GM23338 (cell line): ENCODE data around the gene ABHD16A. TPM values are rescaled to one million over a fixed set of nuclear protein-coding genes. Genes with fewer than 3 reads are reported as not detected.

Experiments used
- ATAC-seq: fragments of 200-7000 bp; cut with Tn5 transposase; 3 replicates; pipeline ENCODE4 v1.9.1; 2020
- DNase-seq: peaks from one replicate; pipeline ENCODE4 v3.0.0-alpha.2; 2015; ENCODE audit warnings: low spot score
- H2AFZ ChIP-seq: fragments of 200-600 bp; sonication (generic); 2 replicates; pipeline ENCODE4 v1.8.0; 2016; ENCODE audit warnings: antibody characterized with exemption, mild to moderate bottlenecking, moderate library complexity
- H3F3A ChIP-seq: fragments of 200-600 bp; sonication (generic); replicated peaks from 2 replicates; pipeline ENCODE4 v1.8.0; 2017; ENCODE audit warnings: antibody characterized with exemption, mixed run types, low read depth
- H3K27ac ChIP-seq: fragments of 200-600 bp; sonication (generic); 2 replicates; pipeline ENCODE4 v1.6.1; 2016; ENCODE audit warnings: low read depth
- H3K27me3 ChIP-seq: fragments of 200-600 bp; sonication (generic); 2 replicates; pipeline ENCODE4 v1.8.0; 2016; ENCODE audit warnings: mild to moderate bottlenecking, mixed run types, moderate library complexity; ENCODE audit not compliant: insufficient read depth
- H3K36me3 ChIP-seq: fragments of 200-600 bp; sonication (generic); 2 replicates; pipeline ENCODE4 v1.8.0; 2016; ENCODE audit warnings: mild to moderate bottlenecking; ENCODE audit not compliant: insufficient read depth
- H3K4me1 ChIP-seq: fragments of 200-600 bp; sonication (generic); 2 replicates; pipeline ENCODE4 v1.8.0; 2016; ENCODE audit warnings: mild to moderate bottlenecking, moderate library complexity; ENCODE audit not compliant: insufficient read depth
- H3K4me2 ChIP-seq: fragments of 200-600 bp; sonication (generic); 2 replicates; pipeline ENCODE4 v1.7.1; 2017; ENCODE audit warnings: mixed run types
- H3K4me3 ChIP-seq: fragments of 200-600 bp; sonication (generic); 2 replicates; pipeline ENCODE4 v1.6.1; 2016; ENCODE audit warnings: mixed run types
- H3K79me2 ChIP-seq: fragments of 200-600 bp; sonication (generic); replicated peaks from 2 replicates; pipeline ENCODE4 v1.8.0; 2017; ENCODE audit warnings: mild to moderate bottlenecking; ENCODE audit not compliant: insufficient read depth
- H3K9me2 ChIP-seq: fragments of 200-600 bp; sonication (generic); 2 replicates; pipeline ENCODE4 v1.8.0; 2017; ENCODE audit not compliant: insufficient read depth
- H4K20me1 ChIP-seq: fragments of 200-600 bp; sonication (generic); replicated peaks from 2 replicates; pipeline ENCODE4 v1.8.0; 2017; ENCODE audit warnings: mild to moderate bottlenecking; ENCODE audit not compliant: insufficient read depth
- H3K27ac Mint-ChIP-seq: 2 replicates; pipeline ENCODE4 v1.8.0; 2020; ENCODE audit warnings: inconsistent platforms, mild to moderate bottlenecking, moderate library complexity, mixed read lengths
- H3K27me3 Mint-ChIP-seq: 3 replicates; pipeline ENCODE4 v1.8.0; 2022; ENCODE audit warnings: low read depth, mild to moderate bottlenecking, moderate library complexity, mixed read lengths, inconsistent platforms; ENCODE audit not compliant: insufficient read depth, poor library complexity
- H3K36me3 Mint-ChIP-seq: 3 replicates; pipeline ENCODE4 v1.8.0; 2021; ENCODE audit warnings: low read depth, mild to moderate bottlenecking, inconsistent platforms, moderate library complexity, mixed read lengths
- H3K4me1 Mint-ChIP-seq: 3 replicates; pipeline ENCODE4 v1.8.0; 2020; ENCODE audit warnings: mild to moderate bottlenecking, inconsistent platforms, mixed read lengths
- H3K4me3 Mint-ChIP-seq: 3 replicates; pipeline ENCODE4 v1.8.0; 2021; ENCODE audit warnings: moderate library complexity, mild to moderate bottlenecking, inconsistent platforms, mixed read lengths
- H3K9me3 Mint-ChIP-seq: 3 replicates; pipeline ENCODE4 v1.8.0; 2020; ENCODE audit warnings: moderate library complexity, mild to moderate bottlenecking, inconsistent platforms, mixed read lengths
- CREB1 ChIP-seq: fragments of 250-450 bp; sonication (Bioruptor Pico); IDR thresholded peaks from 2 replicates; pipeline ENCODE4 v1.5.0; 2020; ENCODE audit warnings: low read depth, mild to moderate bottlenecking, moderate library complexity
- CTCF ChIP-seq, 2 experiments: fragments of 200-600 bp in 1 of 2; sonication (generic) in 1 of 2; conservative IDR thresholded peaks; 2 replicates each; pipeline versions ENCODE4 v1.5.1 to v1.6.1; 2016 to 2017; ENCODE audit warnings: antibody characterized with exemption in 2 of 2, low read depth in 2 of 2, mild to moderate bottlenecking in 2 of 2, moderate library complexity in 1 of 2
- ETS1 ChIP-seq: IDR thresholded peaks from 2 replicates; pipeline ENCODE4 v1.6.1; 2016; ENCODE audit warnings: antibody characterized with exemption
- EZH2 ChIP-seq: fragments of 200-600 bp; sonication (generic); IDR thresholded peaks from one replicate; pipeline ENCODE4 v1.8.0; 2017; ENCODE audit warnings: antibody characterized with exemption, mild to moderate bottlenecking, low read depth; ENCODE audit not compliant: unreplicated experiment
- EZH2phosphoT487 ChIP-seq: fragments of 200-600 bp; sonication (generic); IDR thresholded peaks from one replicate; pipeline ENCODE4 v1.8.1; 2018; ENCODE audit warnings: antibody characterized with exemption; ENCODE audit not compliant: unreplicated experiment
- JUNB ChIP-seq: IDR thresholded peaks from one replicate; pipeline ENCODE4 v1.6.1; 2016; ENCODE audit warnings: antibody characterized with exemption; ENCODE audit not compliant: unreplicated experiment
- NANOG ChIP-seq: IDR thresholded peaks from 2 replicates; pipeline ENCODE4 v1.6.1; 2016; ENCODE audit warnings: antibody characterized with exemption, borderline replicate concordance
- POLR2AphosphoS5 ChIP-seq: IDR thresholded peaks from 2 replicates; pipeline ENCODE4 v1.6.1; 2016; ENCODE audit warnings: antibody characterized with exemption, low read depth
- REST ChIP-seq: IDR thresholded peaks from one replicate; pipeline ENCODE4 v1.6.1; 2018; ENCODE audit warnings: antibody characterized with exemption; ENCODE audit not compliant: unreplicated experiment
- STAT1 ChIP-seq: IDR thresholded peaks from one replicate; pipeline ENCODE4 v1.6.1; 2016; ENCODE audit warnings: antibody characterized with exemption; ENCODE audit not compliant: unreplicated experiment
- ZNF114 ChIP-seq: fragments of 250-450 bp; sonication (Bioruptor Pico); IDR thresholded peaks from 2 replicates; pipeline ENCODE4 v1.5.0; 2020; ENCODE audit warnings: mild to moderate bottlenecking, moderate library complexity
- ZNF331 ChIP-seq: fragments of 250-450 bp; sonication (Bioruptor Pico); IDR thresholded peaks from 2 replicates; pipeline ENCODE4 v1.5.0; 2020; ENCODE audit warnings: low read depth, mild to moderate bottlenecking, moderate library complexity
- ZNF462 ChIP-seq: fragments of 250-450 bp; sonication (Bioruptor Pico); IDR thresholded peaks from 2 replicates; pipeline ENCODE4 v1.5.0; 2020; ENCODE audit warnings: mild to moderate bottlenecking, moderate library complexity
- polyA plus RNA-seq: library from polyadenylated mRNA; unstranded; fragments of >200 nt; fragmentation: Nextera tagmentation; extraction: Ambion mirVana; gene quantifications from 2 replicates; pipeline ENCODE4 v1.2.1, GENCODE V29; 2016
- total RNA-seq: library from RNA; depleted of rRNA; stranded (reverse); fragments of >200 nt; shearing (Covaris generic); gene quantifications from 2 replicates; pipeline ENCODE4 v1.2.3, GENCODE V29; 2014

ABHD16A gene
- total and polyA plus RNA-seq, 2 experiments from 2014 or later, result 26.9 to 37.0 TPM

GRCh38 chr6:31662124-31662723 lies 40.9 kb downstream of the ABHD16A start:
- no peak overlapping the region for H2AFZ ChIP-seq
- H4K20me1 ChIP-seq, result peaks cover 4% of the 10 kb centered on the region
- H3K27me3 Mint-ChIP-seq, result peaks cover 30% of the 10 kb centered on the region
- no peak overlapping the region for H3K27ac ChIP-seq
- H3K4me1 ChIP-seq, result peaks cover 26% of the 10 kb centered on the region
- TF ChIP-seq CTCF (conservative IDR thresholded peaks at IDR 0.05; ENCODE audit: low read depth in 2 of 2), result no peak
- no peak for TF ChIP-seq NANOG
- TF ChIP-seq EZH2phosphoT487, result no peak
- no peak for TF ChIP-seq REST
- TF ChIP-seq JUNB, result no peak
- TF ChIP-seq EZH2, result no peak
- TF ChIP-seq ZNF462 (CRISPR knock-in tag), result no peak
- TF ChIP-seq POLR2AphosphoS5, result no peak
- TF ChIP-seq ETS1, result no peak
- TF ChIP-seq ZNF114 (CRISPR knock-in tag), result no peak
- no peak for TF ChIP-seq CREB1 (CRISPR knock-in tag)
- TF ChIP-seq ZNF331 (CRISPR knock-in tag), result no peak
- no peak for TF ChIP-seq STAT1
- no peaks in the 10 kb centered on the region for H3K27me3 ChIP-seq
- H3K9me3 Mint-ChIP-seq, result no peaks in the 10 kb centered on the region; the same call in 2 of the 3 replicates
- ATAC-seq (no peak), DNase-seq (no peak)
- peak overlapping the region; percentile 43; the same call in 1 of the 3 replicates for H3K4me3 Mint-ChIP-seq
- H3F3A ChIP-seq, result peaks cover 21% of the 10 kb centered on the region; the same call in 1 of the 2 replicates
- peak overlapping the region; percentile 82; the same call in 1 of the 2 replicates for H3K27ac Mint-ChIP-seq
- H3K9me2 ChIP-seq, result no peaks in the 10 kb centered on the region
- H3K4me3 ChIP-seq, result no peak overlapping the region
- peaks cover 57% of the 10 kb centered on the region for H3K36me3 Mint-ChIP-seq
- H3K4me1 Mint-ChIP-seq, result peaks cover 47% of the 10 kb centered on the region
- H3K79me2 ChIP-seq, result peaks cover 54% of the 10 kb centered on the region
- H3K36me3 ChIP-seq, result peaks cover 17% of the 10 kb centered on the region
- H3K4me2 ChIP-seq, result no peak overlapping the region
